CD4-positive, alpha-beta T cell treated with Interferon gamma for 1 hour (primary cell): ENCODE results near the gene PLSCR4.
"Not testable (repeated sequence)": the region's sequence is repeated elsewhere in the genome, so short reads cannot be mapped to it uniquely, and the experiment has no call there.

Experiments used
- DNase-seq: peaks from one replicate; pipeline ENCODE4 v3.0.0-alpha.2; 2020

The PLSCR4 gene

GRCh38 chr3:146246526-146246925 lies 4.4 kb downstream of the PLSCR4 start:
- DNase-seq: no peak

- DNase-seq: no peak
Measured at GRCh38 chr3:146243559-146243958, 7.3 kb downstream of the PLSCR4 start.

DNA sequence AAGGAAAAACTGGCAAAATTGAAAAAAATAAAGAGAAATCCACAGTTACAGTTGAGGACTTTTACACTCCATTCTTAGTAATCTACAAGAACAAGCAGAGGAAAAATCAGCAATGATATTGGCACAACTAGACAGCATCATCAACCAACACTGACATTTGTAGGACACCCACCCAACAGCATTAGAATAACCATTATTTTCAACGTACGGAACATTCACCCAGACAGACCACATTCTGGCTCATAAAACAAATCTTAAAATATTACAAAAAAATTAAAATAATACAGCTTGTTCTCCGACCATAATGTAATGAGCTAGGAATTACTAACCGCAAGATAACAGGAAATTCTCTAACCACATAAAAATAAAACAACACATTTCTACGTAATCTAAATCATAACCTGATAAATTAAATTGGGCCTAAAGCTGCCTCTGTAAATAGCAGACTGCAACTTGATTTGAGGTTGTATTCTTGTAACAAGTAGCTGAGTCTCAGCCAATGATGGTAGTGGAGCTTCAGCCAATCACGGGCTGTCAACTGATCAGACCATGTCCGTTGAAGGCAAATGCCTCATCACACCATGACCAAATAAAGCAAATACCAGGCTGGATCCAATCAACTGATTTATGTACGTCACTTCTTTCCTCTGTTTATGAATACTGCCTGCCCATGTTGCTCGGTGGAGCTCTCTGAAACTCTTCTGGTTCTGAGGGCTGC lies 9.2 kb downstream of the PLSCR4 start:
- no peak for DNase-seq

DNA sequence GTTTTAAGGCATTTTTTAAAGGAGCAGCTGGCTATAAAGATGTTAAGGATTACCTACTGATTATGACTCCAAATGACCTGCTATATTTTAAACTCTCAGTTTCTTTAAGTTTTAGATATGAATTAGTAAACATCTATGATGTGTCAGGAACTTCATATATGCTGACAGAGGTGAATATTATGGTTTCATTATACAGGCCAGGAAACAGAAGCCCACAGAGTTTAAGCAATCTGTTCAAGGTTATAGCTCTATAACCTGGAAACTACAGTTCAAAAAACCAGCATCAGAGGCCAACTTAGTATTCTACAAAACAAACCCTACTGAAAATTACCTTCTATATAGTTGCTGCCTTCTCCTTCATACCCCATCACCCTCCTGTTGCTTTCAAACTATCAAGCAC lies 17.4 kb downstream of the PLSCR4 start:
- DNase-seq: no peak

DNA sequence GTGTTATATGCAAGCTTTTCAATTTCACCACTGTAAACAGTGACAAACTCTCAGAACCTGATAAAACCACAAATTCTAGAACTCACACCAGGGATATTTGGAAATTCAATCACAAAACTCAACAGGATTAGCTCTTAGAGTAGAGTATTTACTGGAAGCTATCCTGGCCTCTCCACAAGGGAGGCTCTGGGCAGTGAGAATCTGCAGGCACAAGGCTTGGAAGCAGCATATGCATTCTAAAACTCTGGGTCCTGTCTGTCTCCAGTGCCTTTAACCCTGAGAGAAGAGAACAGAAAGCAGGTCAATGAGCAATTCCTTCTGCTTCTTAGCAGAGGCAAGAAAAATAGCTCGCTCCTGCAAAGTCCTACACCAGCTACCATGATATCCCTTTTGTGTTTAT lies 23.4 kb downstream of the PLSCR4 start:
- no peak for DNase-seq

DNA sequence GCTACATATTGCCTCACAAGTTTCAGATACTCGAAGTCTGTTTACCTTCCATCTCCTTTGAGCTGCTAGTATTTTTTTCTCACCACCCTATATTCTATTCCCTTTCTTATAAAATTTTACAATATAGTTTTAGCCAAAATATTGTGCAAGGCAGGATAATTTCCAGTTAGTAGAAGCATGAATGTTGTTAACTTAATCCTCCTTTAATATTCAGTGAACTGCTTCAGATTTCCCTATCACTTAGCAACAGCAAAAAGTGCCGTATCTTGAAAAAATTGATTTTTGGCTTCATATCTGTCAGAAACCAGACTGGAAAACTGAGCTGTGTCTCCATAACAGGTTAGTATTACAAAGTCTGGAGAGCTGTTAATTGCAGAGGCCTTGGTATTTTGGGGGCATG lies 24.0 kb downstream of the PLSCR4 start:
- DNase-seq: no peak

- DNase-seq: not testable (repeated sequence)
Measured at GRCh38 chr3:146225458-146225857, 25.4 kb downstream of the PLSCR4 start.

DNA sequence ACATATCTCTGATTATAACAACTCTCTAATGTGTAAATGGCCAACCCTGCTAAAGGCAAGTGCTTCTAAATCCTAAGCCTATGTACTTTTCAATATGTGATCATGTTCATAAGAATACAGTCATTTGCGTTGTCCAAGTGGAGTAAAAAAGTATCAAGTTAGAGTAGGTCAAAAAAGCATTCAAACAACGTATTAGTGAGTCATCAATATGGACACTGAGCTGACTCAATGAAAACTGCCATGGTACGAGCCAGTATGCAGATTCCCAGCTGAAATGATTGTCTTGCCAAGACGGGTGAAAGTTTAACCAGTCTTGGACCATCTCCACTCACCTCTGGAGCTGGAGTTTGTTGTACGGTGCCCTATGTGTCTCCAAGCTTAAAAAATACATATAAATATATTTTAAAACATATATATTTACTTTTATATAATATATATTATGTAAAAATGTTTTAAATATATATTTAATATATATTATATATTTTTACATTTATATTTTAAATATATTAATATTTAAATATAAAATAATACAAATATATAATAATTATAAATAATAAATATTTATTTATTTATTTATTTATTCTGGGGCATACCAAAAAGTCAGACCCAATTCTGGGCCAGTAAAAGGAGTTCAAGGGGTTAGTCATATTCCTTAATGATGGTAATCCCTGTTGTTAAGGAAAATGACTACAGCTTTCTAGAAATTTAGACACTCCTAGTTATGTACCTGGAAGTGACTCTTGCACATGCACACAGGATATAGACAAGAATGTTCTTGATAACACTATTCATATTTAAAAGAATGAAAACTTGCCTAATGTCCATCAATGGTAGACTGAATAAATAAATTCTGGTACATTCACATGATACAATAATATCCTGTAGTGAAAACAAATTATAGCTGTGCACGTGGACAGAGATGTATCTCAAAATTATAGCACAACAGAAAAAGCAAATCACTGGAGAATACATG lies 27.2 kb downstream of the PLSCR4 start:
- DNase-seq: no peak

GRCh38 chr3:146222204-146223046 lies 28.5 kb downstream of the PLSCR4 start:
- DNase-seq: no peak

- no peak for DNase-seq
Measured at GRCh38 chr3:146221276-146221675, 29.6 kb downstream of the PLSCR4 start.

GRCh38 chr3:146218880-146219866 lies 31.7 kb downstream of the PLSCR4 start:
- no peak for DNase-seq

DNA sequence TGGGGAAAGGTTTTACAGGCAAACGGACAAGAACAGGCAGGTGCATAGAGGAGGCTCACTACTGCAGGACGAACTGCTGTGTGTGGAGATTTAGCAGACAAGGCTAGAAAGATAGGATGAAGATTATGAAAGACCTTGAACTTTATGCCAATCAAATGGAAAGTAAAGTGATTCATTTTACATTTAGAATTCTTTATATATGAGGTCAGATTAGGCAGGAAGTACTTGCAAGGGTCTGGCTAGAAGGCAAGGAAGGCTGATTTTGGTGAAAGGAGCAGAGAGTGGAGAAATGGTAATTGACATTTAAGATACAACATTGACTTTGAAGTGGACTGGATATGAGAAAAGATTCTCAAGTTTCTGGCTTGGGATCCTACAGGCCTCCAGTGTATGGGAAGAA lies 33.6 kb downstream of the PLSCR4 start:
- no peak for DNase-seq

DNA sequence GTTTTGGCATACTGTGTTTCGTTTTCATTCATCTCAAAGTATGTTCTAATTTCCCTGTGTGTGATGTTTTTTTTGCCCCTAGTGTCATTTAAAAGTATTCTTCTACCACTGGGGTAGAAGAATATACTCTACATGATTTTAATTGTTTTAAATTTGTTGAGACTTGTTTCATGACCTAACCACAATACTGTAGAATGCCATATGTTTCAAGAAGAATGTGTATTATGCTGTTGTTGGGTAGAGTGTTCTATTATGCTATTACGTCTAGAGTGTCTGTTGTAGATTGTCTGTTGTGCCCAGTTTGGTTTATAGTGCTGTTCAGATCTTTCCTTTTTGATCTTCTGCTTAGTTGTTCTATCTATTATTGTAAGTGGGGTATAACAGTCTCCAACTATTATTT lies 36.4 kb downstream of the PLSCR4 start:
- no peak for DNase-seq

GRCh38 chr3:146209371-146209770 lies 41.5 kb downstream of the PLSCR4 start:
- no peak for DNase-seq

DNA sequence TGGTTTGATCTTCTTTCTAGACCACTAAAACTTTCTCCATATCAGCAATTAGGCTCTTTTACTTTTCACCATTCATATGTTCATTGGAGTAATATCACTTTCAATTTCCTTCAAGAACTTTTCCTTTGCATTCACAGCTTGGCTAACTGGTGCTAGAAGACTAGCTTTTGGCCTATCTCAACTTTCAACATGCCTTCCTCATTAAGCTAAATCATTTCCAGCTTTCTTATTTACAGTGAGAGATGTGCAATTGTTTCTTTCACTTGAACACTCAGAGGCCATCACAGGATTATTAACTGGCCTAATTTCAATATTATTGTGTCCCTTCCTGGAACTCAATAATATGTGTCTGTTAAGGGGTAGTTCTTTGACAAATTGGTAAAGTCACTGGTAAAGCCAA lies 47.1 kb downstream of the PLSCR4 start:
- no peak for DNase-seq

DNA sequence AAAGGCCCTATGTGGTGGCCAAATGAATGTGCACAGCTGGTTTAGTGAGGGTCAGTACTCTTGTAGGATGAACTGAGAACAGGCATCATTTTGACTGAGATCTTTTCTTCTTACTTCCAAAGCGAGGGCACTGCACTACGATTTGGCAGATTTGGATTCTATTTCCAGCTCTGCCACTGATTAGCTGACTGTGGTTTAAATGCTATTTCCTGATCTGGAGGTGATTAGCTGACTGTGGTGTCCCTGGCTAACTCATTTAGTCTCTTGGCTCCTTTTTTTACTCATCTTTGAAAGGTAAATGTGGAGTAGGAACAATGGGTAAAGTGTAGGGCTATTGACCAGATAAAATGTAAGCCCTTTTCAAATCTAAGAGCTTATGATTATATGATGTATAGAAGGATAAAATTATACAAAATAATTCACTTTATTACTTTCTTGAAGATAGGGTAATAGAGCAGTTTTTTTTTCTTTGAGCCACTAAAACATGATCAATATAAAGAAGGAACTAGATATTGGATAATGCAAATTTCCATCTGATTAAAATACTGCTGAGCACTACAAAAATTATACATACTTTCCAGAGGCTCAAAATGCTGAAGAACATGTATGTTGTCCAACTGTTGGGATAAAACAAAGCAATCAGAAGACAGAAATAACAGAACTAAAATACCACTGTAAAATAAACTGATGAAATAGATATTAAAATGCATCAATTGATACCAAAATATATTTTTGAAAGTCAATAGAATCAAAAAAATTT lies 50.3 kb downstream of the PLSCR4 start:
- DNase-seq: no peak

- no peak for DNase-seq
Measured at GRCh38 chr3:146199762-146200161, 51.1 kb downstream of the PLSCR4 start.

DNA sequence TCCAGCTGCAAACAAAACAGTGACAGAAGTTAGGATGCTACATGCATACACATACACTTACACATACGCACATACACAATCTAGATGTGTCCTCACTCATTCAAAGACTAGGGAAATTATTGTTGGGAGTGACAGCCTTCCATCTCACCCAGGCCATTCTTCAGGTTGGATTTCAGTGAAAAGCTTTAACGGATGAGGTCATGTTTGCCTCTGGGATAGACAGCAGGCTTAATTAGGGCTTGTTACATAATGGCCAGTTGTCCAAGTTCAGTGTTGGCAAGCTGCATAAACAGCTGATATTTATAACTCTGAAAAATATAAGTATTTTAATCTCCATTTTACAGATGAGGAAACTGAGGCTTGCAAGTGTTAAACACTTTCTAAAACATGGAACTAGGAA lies 54.1 kb downstream of the PLSCR4 start:
- DNase-seq: no peak

DNA sequence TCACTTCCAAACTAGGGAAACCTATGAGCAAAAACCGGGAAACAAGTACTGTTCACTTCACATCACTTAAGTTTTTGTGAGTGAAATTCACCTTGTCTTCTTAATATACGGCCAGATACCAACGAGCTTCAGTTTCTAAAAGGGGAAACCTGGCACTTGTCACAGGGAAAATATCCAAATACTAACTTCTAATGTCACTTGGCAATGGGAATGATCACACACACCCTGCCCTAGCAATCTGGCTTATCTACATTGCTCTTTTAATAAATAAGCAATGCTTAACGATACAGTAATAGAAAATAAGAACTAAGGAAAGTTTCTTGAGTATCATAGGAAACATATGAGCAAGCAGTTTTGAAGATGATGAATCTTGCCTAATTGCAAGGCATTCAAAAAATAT lies 55.3 kb downstream of the PLSCR4 start:
- no peak for DNase-seq

DNA sequence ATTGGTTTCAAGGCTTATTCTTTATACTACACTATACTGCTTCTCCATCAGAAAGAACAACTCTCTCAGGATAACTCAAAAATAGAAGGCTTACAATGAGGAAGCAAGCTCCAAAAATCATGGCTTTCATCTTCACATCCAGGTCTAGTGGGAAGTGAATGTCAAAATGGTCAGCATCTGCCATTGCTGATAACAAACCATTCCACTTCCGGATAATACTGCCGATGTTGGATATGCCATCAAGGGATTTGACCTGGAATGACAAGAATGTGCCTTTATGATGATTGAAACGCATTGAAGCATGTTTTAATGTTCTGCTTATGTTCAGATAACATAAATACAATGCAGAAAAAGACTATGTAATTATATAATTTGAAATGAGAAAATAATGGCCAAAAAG lies 55.9 kb downstream of the PLSCR4 start:
- DNase-seq: no peak

GRCh38 chr3:146191051-146191450 lies 59.9 kb downstream of the PLSCR4 start:
- no peak for DNase-seq
